DND-41 (cell line): Measurements from ENCODE around the gene CARHSP1.

Source experiments
- ATAC-seq: fragments of 200-7000 bp; cut with Tn5 transposase; 3 replicates; pipeline ENCODE4 v1.9.1; 2021; ENCODE audit warnings: low read depth; ENCODE audit not compliant: insufficient read depth
- DNase-seq: peaks from one replicate; pipeline ENCODE4 v3.0.0-alpha.2; 2020
- H2AFZ ChIP-seq: 2 replicates; pipeline ENCODE4 v1.6.0; 2012; ENCODE audit warnings: low read depth, low read length
- H3K27ac ChIP-seq: 2 replicates; pipeline ENCODE4 v1.5.1; 2012; ENCODE audit warnings: low read length, inconsistent platforms
- H3K27me3 ChIP-seq: fragments of 200-600 bp; sonication (generic); 2 replicates; pipeline ENCODE4 v1.6.0; 2012; ENCODE audit warnings: low read length, mild to moderate bottlenecking, inconsistent platforms; ENCODE audit not compliant: insufficient read depth, poor library complexity
- H3K36me3 ChIP-seq: 2 replicates; pipeline ENCODE4 v1.5.1; 2012; ENCODE audit warnings: low read length, inconsistent platforms; ENCODE audit not compliant: insufficient read depth
- H3K4me1 ChIP-seq: 2 replicates; pipeline ENCODE4 v1.5.1; 2012; ENCODE audit warnings: mild to moderate bottlenecking, low read length; ENCODE audit not compliant: insufficient read depth
- H3K4me2 ChIP-seq: 2 replicates; pipeline ENCODE4 v1.6.0; 2012; ENCODE audit warnings: mild to moderate bottlenecking, moderate library complexity, low read length, inconsistent platforms; ENCODE audit not compliant: insufficient read depth
- H3K4me3 ChIP-seq, 2 experiments: fragments of 200-600 bp in 1 of 2; shearing (Covaris generic) in 1 of 2; 2 replicates each; pipeline ENCODE4 v1.5.1; 2012 to 2016; ENCODE audit warnings: inconsistent platforms in 2 of 2, low read length in 2 of 2, mild to moderate bottlenecking in 2 of 2, low read depth in 1 of 2, moderate library complexity in 1 of 2
- H3K79me2 ChIP-seq: 2 replicates; pipeline ENCODE4 v1.6.0; 2012; ENCODE audit warnings: low read length, inconsistent platforms; ENCODE audit not compliant: insufficient read depth
- H3K9ac ChIP-seq: 2 replicates; pipeline ENCODE4 v1.6.0; 2012; ENCODE audit warnings: low read depth, mild to moderate bottlenecking, inconsistent platforms, low read length, moderate library complexity
- H3K9me3 ChIP-seq: 2 replicates; pipeline ENCODE4 v1.5.1; 2012; ENCODE audit warnings: low read length, moderate library complexity, mild to moderate bottlenecking, inconsistent platforms; ENCODE audit not compliant: insufficient read depth, severe bottlenecking
- H4K20me1 ChIP-seq: 2 replicates; pipeline ENCODE4 v1.6.0; 2012; ENCODE audit warnings: low read length; ENCODE audit not compliant: insufficient read depth
- CTCF ChIP-seq: IDR thresholded peaks from 2 replicates; pipeline ENCODE4 v1.5.1; 2012; ENCODE audit warnings: borderline replicate concordance, low read length, moderate library complexity, mild to moderate bottlenecking; ENCODE audit not compliant: poor library complexity, severe bottlenecking; ENCODE audit errors: extremely low read depth
- EZH2 ChIP-seq: IDR thresholded peaks from 3 replicates; pipeline ENCODE4 v1.6.1; 2012; ENCODE audit warnings: borderline replicate concordance, low read depth, mild to moderate bottlenecking, moderate library complexity, low read length, inconsistent platforms; ENCODE audit not compliant: severe bottlenecking

Gene CARHSP1

GRCh38 chr16:8848231-8848938 is 20.4 kb downstream of the CARHSP1 start:
- H4K20me1 ChIP-seq, result peaks cover 73% of the 10 kb centered on the region
- H3K9ac ChIP-seq, result no peak overlapping the region
- H3K27ac ChIP-seq, result no peak overlapping the region

GRCh38 chr16:8847623-8848022 is 21.2 kb downstream of the CARHSP1 start:
- TF ChIP-seq CTCF, result no peak
- no peak for TF ChIP-seq EZH2
- Histone ChIP-seq H3K9ac (no peak overlapping the region), H3K4me1 (peaks cover 6% of the 10 kb centered on the region; the same call in 1 of the 2 replicates), H3K4me2 (no peak overlapping the region), H3K79me2 (peaks cover 68% of the 10 kb centered on the region), H3K36me3 (peaks cover 72% of the 10 kb centered on the region), H3K4me3 (no peak overlapping the region), H3K27me3 (no peaks in the 10 kb centered on the region), H3K9me3 (no peaks in the 10 kb centered on the region), H4K20me1 (peaks cover 66% of the 10 kb centered on the region), H3K27ac (peak overlapping the region; percentile 36), H2AFZ (no peak overlapping the region)
- ATAC-seq (no peak), DNase-seq (no peak)

More at GRCh38 chr16:8848231-8848938, 20.4 kb downstream of the CARHSP1 start:
- TF ChIP-seq CTCF, result no peak
- Histone ChIP-seq H3K79me2 (peaks cover 75% of the 10 kb centered on the region), H3K4me2 (no peak overlapping the region), H3K36me3 (peaks cover 80% of the 10 kb centered on the region), H3K27me3 (no peaks in the 10 kb centered on the region), H2AFZ (no peak overlapping the region), H3K9me3 (no peaks in the 10 kb centered on the region), H3K4me3 (no peak overlapping the region), H3K4me1 (peaks cover 6% of the 10 kb centered on the region; the same call in 1 of the 2 replicates)
- DNase-seq, result no peak
- 0 out of 3 replicates have a peak, but pooled peaks have one; percentile 11 for ATAC-seq

- Histone ChIP-seq H2AFZ (no peak overlapping the region), H3K9ac (no peak overlapping the region), H3K27me3 (no peaks in the 10 kb centered on the region), H4K20me1 (peaks cover 61% of the 10 kb centered on the region), H3K4me2 (no peak overlapping the region), H3K4me3 (no peak overlapping the region), H3K79me2 (peaks cover 66% of the 10 kb centered on the region), H3K4me1 (peaks cover 6% of the 10 kb centered on the region; the same call in 1 of the 2 replicates), H3K36me3 (peaks cover 67% of the 10 kb centered on the region), H3K9me3 (no peaks in the 10 kb centered on the region), H3K27ac (no peak overlapping the region)
- no peak for ATAC-seq
- no peak for DNase-seq
- TF ChIP-seq EZH2 (no peak), CTCF (no peak)
Observed at GRCh38 chr16:8847145-8847544, 21.7 kb downstream of the CARHSP1 start.
